ENCODE data around the gene MTFR1L.

MTFR1L gene

DNA sequence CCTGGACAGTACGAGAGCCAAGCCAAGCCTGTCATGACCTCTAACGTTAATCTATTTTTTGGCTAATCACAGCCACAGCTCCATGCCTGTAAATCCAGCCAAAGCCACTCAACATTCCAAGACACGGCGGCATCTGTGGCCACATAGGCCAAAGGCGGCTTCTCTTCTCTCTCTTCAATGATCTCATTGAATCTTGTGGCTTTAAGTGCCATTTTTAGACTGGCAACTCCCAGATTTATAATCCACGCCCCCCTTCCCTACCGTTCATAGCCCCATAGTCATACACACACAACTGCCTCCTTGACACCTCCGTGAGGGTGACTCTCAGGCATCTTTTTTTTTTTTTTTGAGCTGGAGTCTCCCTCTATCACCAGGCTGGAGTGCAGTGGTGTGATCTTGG is 25.4 kb upstream of the MTFR1L start:
- Histone ChIP-seq H3K4me3 (no peak overlapping the region), H3K27ac (peak overlapping the region; percentile 38 to 62), H3K4me1 (peaks cover 0 to 16% (median 12%) of the 10 kb centered on the region in 4 donors), H3K9me3 (no peaks in the 10 kb centered on the region), H3K36me3 (no peaks in the 10 kb centered on the region), H3K27me3 (no peaks in the 10 kb centered on the region)
- intact Hi-C loops (cut with DNase I; ENCODE audit: low total_unique reads) = no loop called here
- DNase-seq = no peak
- TF ChIP-seq, protein P1, sequence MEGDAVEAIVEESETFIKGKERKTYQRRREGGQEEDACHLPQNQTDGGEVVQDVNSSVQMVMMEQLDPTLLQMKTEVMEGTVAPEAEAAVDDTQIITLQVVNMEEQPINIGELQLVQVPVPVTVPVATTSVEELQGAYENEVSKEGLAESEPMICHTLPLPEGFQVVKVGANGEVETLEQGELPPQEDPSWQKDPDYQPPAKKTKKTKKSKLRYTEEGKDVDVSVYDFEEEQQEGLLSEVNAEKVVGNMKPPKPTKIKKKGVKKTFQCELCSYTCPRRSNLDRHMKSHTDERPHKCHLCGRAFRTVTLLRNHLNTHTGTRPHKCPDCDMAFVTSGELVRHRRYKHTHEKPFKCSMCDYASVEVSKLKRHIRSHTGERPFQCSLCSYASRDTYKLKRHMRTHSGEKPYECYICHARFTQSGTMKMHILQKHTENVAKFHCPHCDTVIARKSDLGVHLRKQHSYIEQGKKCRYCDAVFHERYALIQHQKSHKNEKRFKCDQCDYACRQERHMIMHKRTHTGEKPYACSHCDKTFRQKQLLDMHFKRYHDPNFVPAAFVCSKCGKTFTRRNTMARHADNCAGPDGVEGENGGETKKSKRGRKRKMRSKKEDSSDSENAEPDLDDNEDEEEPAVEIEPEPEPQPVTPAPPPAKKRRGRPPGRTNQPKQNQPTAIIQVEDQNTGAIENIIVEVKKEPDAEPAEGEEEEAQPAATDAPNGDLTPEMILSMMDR (IDR thresholded peaks at IDR 0.05) = no peak

DNA sequence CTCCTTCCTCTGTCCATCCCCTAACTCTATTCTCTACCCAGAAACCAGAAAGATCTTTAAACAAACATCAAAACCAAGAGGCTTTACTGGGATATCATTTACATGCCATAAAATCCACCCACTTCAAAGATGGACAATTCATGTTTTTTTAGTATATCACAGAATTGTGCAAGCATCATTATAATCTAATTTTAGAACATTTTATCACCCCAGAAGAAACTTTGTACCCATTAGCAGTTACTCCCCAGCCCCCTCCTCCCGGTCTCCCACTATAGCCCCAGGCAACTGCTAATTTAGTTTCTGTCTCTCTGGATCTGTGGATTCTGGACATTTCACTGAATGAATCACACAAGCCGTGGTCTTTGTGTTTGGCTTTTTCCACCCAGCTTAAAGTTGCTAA is 24.5 kb upstream of the MTFR1L start:
- H3K4me1 ChIP-seq = peaks cover 0 to 21% (median 17%) of the 10 kb centered on the region in 4 donors
- H3K36me3 ChIP-seq = no peaks in the 10 kb centered on the region
- no peaks in the 10 kb centered on the region for H3K27me3 ChIP-seq
- intact Hi-C loops (cut with DNase I; ENCODE audit: low total_unique reads) = loop anchor here (5.0 kb wide), 1 partner anchor 103 kb away; no protein-coding TSS in a partner anchor
- no peak for DNase-seq
- H3K4me3 ChIP-seq = no peak overlapping the region
- H3K27ac ChIP-seq = no peak overlapping the region
- TF ChIP-seq, protein P1 (IDR thresholded peaks at IDR 0.05) = no peak
- no peaks in the 10 kb centered on the region for H3K9me3 ChIP-seq

DNA sequence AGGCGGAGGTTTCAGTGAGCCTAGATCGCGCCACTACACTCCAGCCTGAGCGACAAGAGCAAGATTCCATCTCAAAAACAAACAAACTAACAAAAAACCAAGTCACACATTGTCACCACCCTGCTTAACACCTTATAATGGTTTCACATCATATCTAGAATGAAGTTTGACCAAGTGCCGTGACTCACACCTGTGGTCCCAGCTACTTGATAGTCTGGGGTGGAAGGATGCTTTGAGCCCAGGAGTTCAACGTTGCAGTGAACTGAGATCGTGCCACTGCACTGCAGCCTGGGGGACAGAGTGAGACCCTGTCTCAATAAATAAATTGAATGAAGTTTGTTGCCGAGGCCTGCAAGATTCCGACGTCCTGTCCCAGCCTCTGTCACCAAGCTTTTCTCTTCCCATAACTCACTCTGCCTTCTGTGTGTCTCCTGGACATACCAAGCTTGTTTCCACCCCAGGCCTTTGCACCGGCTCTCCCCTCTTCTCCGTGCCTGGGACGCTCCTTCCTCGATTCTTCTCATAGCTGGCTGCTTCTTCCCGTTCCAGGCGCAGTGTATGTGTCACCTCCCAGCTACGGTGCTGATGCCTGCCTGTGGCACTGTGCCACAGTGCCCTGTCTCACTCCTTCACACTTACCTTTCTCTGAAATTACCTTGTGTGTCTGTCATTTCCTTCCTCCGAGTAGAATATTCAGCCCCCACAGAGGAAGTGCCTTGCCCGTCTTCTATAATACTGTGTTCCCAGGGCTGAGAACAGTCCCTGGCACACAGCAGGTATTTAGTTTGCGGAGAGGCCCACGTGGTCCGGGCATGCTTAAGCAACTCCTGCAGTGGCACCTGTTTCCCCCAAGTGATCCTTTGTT is 23.6 kb upstream of the MTFR1L start:
- intact Hi-C loops (cut with DNase I; ENCODE audit: low total_unique reads) = loop anchor here (2.0 to 5.0 kb wide), 2 partner anchors 104 to 187 kb away; no protein-coding TSS in a partner anchor
- TF ChIP-seq, protein P1 (IDR thresholded peaks at IDR 0.05) = no peak
- H3K36me3 ChIP-seq = no peaks in the 10 kb centered on the region
- peak overlapping the region in 1 of 2 donors; percentile 20 for H3K27ac ChIP-seq
- DNase-seq = no peak
- no peaks in the 10 kb centered on the region for H3K9me3 ChIP-seq
- peaks cover 0 to 27% (median 24%) of the 10 kb centered on the region in 4 donors for H3K4me1 ChIP-seq
- no peaks in the 10 kb centered on the region for H3K27me3 ChIP-seq
- no peak overlapping the region for H3K4me3 ChIP-seq

DNA sequence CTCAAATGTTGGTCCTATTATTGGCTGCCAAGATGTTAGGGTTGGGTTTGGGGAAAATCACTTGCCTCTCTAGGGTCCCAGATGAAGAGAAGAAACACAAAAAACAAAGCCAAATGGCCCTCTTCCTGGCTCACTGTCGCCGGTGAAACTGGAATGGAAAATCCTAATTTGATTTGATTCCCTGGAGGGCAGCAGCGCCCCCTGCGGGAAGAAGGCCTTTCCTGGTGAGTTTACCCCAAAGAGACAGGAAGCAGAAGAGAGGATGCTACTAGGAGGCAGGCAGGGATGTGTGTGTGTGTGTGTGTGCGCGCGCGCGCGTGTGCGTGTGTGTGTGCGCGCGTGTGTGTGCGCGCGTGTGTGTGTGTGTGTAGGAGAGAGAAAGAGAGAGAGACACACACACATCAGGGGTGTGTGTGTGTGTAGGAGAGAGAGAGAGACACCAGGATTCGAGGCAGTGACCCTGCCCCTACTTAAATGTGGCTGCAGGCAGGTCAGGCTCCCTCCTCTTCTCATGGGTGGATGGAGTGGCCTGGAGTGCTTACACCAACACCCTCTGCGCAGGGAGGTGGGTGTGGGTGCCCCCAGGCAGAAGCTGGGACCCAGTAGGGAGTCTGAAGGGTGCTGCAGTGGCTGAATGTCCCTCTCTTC is 22.8 kb upstream of the MTFR1L start:
- peak overlapping the region in 1 of 2 donors; percentile 20 for H3K27ac ChIP-seq
- H3K36me3 ChIP-seq = no peaks in the 10 kb centered on the region
- TF ChIP-seq, protein P1 (IDR thresholded peaks at IDR 0.05) = peak; percentile 69 to 84
- no peaks in the 10 kb centered on the region for H3K9me3 ChIP-seq
- H3K4me3 ChIP-seq = no peak overlapping the region
- peak; percentile 88 to 89 for DNase-seq
- peaks cover 0 to 34% (median 29%) of the 10 kb centered on the region in 4 donors for H3K4me1 ChIP-seq
- H3K27me3 ChIP-seq = no peaks in the 10 kb centered on the region
- intact Hi-C loops (cut with DNase I; ENCODE audit: low total_unique reads) = loop anchor here (2.0 to 5.0 kb wide), 2 partner anchors 105 to 188 kb away; no protein-coding TSS in a partner anchor

DNA sequence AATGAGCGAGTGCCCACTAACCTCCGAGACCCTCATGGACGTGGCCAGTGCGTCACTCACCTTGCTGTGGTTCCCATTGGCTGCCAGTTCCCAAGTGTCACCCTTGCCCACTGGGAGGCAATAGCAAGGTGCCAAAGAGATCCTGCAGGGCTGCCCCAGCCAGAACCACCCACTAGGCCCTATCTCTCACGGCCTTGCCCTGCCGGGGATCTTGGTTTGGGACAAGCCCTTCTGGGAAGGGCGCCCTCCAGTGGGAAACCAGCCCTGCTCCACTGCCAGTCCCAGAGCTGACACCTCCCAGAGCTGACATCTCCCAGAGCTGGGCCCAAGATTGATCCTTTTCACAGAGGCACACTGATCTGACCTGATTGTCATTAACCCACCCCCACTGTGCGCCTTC is 21.8 kb upstream of the MTFR1L start:
- H3K9me3 ChIP-seq = no peaks in the 10 kb centered on the region
- H3K36me3 ChIP-seq = no peaks in the 10 kb centered on the region
- H3K4me3 ChIP-seq = no peak overlapping the region
- DNase-seq = no peak
- no peak overlapping the region for H3K27ac ChIP-seq
- no peaks in the 10 kb centered on the region for H3K27me3 ChIP-seq
- intact Hi-C loops (cut with DNase I; ENCODE audit: low total_unique reads) = loop anchor here (2.0 to 5.0 kb wide), 2 partner anchors 106 to 189 kb away; no protein-coding TSS in a partner anchor
- H3K4me1 ChIP-seq = peaks cover 0 to 44% (median 39%) of the 10 kb centered on the region in 4 donors
- TF ChIP-seq, protein P1 (IDR thresholded peaks at IDR 0.05) = no peak

Data from tibial artery (tissue), 4 donors.